ENCODE results near the gene PAQR6. TPM values are rescaled to one million over a fixed set of nuclear protein-coding genes. Genes with fewer than 3 reads are reported as not detected.

The PAQR6 gene
- total and polyA plus RNA-seq, 2 of the 8 experiments (the other 6 are each of a cell fraction or from before 2014, with no cell fraction given), result 7.1 to 11.3 TPM

DNA sequence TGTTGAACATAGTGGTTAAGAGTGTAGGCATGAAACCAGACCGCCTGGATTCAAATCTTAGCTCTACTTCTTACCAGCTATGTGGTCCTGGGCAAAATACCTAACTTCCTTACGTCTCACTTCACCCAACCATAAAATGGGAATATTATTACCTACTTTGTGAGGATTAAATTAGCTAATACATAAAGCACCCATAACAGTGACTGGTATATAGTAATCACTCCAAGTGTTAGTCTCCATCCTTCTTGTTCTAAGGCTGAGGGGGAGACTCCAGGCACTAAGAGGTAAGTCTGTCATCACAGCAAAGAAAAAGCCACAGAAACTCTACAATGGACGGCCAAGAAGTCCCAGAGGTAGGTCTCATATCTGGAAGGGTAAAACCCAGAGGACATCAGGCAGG is 32.0 kb upstream of the PAQR6 start (continued):
- TF ChIP-seq YY1 (IDR thresholded peaks at IDR 0.05; ENCODE audit: low read depth, low read length), result no peak
